ENCODE measurements around the gene OSBPL8. TPM values are rescaled to one million over a fixed set of nuclear protein-coding genes. Genes with fewer than 3 reads are reported as not detected.

Gene OSBPL8
- total and polyA plus RNA-seq, 9 of the 15 experiments (the other 6 are each of a cell fraction or from before 2014, with no cell fraction given) = 17.4 to 82.7 (median 42.8) TPM

DNA sequence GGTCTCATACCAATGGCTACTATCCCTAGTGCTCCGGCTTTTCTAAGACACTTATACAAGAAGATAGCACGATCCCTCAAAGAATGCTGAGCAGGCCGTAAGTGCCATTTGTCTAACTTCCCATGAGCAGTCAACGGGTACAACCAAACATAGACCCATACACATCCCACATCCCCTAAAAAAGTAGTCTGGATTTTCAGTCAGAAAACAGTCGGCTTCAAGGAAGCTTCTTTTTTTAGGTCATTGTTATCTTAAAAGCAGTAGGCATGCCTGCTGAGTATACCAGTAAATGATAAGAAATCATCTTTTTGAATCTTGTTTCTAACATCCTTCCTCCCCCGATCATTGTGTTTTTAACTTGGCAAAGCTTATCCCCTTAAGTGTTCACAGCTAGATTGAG is 19.8 kb downstream of the OSBPL8 start (continued):
- TF ChIP-seq REST (IDR thresholded peaks at IDR 0.05; ENCODE audit: borderline replicate concordance) (no peak; the same call in 1 of the 2 replicates), REST (CRISPR knock-in tag; IDR thresholded peaks at IDR 0.05; ENCODE audit: low read depth) (no peak), ZNF24 (IDR thresholded peaks at IDR 0.05) (no peak), BRD4 (IDR thresholded peaks at IDR 0.05) (no peak), GTF2E2 (tag; IDR thresholded peaks at IDR 0.05) (no peak), RBFOX2 (IDR thresholded peaks at IDR 0.05; ENCODE audit: low read depth, low read length) (no peak), ZBTB8A (IDR thresholded peaks at IDR 0.05; ENCODE audit: partially characterized antibody) (no peak)
- TF ChIP-seq, protein P1, sequence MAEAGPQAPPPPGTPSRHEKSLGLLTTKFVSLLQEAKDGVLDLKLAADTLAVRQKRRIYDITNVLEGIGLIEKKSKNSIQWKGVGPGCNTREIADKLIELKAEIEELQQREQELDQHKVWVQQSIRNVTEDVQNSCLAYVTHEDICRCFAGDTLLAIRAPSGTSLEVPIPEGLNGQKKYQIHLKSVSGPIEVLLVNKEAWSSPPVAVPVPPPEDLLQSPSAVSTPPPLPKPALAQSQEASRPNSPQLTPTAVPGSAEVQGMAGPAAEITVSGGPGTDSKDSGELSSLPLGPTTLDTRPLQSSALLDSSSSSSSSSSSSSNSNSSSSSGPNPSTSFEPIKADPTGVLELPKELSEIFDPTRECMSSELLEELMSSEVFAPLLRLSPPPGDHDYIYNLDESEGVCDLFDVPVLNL (CRISPR knock-in tag; IDR thresholded peaks at IDR 0.05; ENCODE audit: low read depth) = no peak
- TF ChIP-seq, protein P2, sequence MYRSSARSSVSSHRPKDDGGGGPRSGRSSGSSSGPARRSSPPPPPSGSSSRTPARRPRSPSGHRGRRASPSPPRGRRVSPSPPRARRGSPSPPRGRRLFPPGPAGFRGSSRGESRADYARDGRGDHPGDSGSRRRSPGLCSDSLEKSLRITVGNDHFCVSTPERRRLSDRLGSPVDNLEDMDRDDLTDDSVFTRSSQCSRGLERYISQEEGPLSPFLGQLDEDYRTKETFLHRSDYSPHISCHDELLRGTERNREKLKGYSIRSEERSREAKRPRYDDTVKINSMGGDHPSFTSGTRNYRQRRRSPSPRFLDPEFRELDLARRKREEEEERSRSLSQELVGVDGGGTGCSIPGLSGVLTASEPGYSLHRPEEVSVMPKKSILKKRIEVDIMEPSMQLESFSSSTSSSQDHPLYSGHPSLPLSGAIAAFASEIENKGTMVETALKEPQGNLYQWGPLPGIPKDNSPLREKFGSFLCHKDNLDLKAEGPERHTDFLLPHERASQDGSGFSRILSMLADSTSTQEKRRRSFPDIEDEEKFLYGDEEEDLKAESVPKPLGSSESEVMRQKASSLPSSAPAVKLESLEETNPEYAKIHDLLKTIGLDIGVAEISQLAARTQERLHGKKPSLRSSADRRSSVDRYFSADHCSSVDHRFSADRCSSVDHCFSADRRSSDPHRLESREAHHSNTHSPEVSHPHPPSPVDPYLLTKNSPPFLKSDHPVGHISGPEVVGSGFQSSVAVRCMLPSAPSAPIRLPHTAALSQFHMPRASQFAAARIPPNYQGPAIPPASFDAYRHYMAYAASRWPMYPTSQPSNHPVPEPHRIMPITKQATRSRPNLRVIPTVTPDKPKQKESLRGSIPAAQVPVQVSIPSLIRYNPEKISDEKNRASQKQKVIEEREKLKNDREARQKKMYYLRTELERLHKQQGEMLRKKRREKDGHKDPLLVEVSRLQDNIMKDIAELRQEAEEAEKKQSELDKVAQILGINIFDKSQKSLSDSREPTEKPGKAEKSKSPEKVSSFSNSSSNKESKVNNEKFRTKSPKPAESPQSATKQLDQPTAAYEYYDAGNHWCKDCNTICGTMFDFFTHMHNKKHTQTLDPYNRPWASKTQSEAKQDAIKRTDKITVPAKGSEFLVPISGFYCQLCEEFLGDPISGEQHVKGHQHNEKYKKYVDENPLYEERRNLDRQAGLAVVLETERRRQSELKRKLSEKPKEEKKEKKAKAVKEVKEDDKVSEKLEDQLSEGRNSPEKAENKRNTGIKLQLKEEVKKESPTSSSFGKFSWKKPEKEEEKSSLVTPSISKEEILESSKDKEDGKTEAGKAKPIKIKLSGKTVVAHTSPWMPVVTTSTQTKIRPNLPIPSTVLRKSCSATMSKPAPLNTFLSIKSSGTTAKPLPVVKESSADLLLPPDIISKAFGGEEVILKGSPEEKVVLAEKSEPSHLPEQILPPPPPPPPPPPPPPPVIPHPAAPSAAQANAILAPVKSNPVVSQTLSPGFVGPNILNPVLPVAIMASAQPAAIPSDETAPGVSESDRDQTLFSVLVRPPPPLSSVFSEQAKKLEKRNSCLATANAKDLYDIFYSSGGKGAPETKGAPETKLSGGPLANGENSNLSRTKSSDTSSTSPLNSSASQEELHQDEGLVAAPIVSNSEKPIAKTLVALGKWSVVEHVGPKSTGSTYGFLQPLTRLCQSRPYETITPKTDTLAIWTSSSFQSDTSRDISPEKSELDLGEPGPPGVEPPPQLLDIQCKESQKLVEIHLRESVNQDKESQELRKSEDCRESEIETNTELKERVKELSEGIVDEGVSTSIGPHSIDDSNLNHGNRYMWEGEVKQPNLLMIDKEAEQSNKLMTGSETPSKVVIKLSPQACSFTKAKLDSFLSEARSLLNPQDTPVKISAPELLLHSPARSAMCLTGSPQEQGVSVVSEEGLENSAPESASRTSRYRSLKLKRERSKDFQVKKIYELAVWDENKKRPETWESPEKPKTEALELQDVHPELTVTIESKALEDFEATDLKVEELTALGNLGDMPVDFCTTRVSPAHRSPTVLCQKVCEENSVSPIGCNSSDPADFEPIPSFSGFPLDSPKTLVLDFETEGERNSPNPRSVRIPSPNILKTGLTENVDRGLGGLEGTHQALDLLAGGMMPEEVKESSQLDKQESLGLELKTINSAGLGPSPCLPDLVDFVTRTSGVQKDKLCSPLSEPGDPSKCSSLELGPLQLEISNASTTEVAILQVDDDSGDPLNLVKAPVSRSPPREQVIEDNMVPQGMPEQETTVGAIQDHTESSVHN (IDR thresholded peaks at IDR 0.05; ENCODE audit: borderline replicate concordance in 1 of 2, low read depth in 1 of 2) = no peak
